Ovary (tissue), 9 donors: ENCODE measurements around the gene SIGLEC11. TPM values are rescaled to one million over a fixed set of nuclear protein-coding genes. Genes with fewer than 3 reads are reported as not detected.
A peak's percentile ranks its signal among the peaks of the same experiment; 100 is the strongest.

Source experiments
- DNase-seq, 5 donors: peaks; one replicate each; pipeline ENCODE4 v3.0.0-alpha.2; 2019 to 2020
- H3K27ac ChIP-seq, 2 donors: fragments of 200-600 bp; one replicate each; pipeline versions ENCODE4 v1.5.1 to v1.8.0; 2019 to 2022
- H3K27me3 ChIP-seq: fragments of 200-600 bp; one replicate; pipeline ENCODE4 v1.8.0; 2022
- H3K36me3 ChIP-seq: fragments of 200-600 bp; sonication (generic); one replicate; pipeline ENCODE4 v1.5.1; 2019
- H3K4me1 ChIP-seq: one replicate; pipeline ENCODE4 v1.8.1; 2013; ENCODE audit warnings: mild to moderate bottlenecking, moderate library complexity; ENCODE audit not compliant: insufficient read depth
- H3K4me3 ChIP-seq: fragments of 200-600 bp; sonication (generic); one replicate; pipeline ENCODE4 v1.5.1; 2017
- H3K9me3 ChIP-seq, 2 donors: fragments of 200-600 bp in 1 of 2; sonication (generic) in 1 of 2; one replicate each; pipeline versions ENCODE4 v1.5.1 to v1.8.1; 2013 to 2019; ENCODE audit warnings: mild to moderate bottlenecking in 1 of 2, moderate library complexity in 1 of 2
- CTCF ChIP-seq, 3 donors: fragments of 450-650 bp in 2 of 3; fragments of 200-600 bp in 1 of 3; IDR thresholded peaks; one replicate each; pipeline versions ENCODE4 v1.5.1 to v1.8.0; 2016 to 2022; ENCODE audit warnings: antibody characterized with exemption in 3 of 3, mild to moderate bottlenecking in 1 of 3
- EP300 ChIP-seq: sonication (generic); formaldehyde crosslinking; IDR thresholded peaks from one replicate; pipeline ENCODE4 v1.6.1; 2017; ENCODE audit warnings: antibody characterized with exemption
- POLR2A ChIP-seq: fragments of 450-650 bp; IDR thresholded peaks from one replicate; pipeline ENCODE4 v1.6.1; 2017; ENCODE audit warnings: antibody characterized with exemption, mild to moderate bottlenecking, moderate library complexity
- whole genome bisulfite sequencing, 3 donors: extraction: QIAGEN DNeasy Blood & Tissue Kit in 1 of 3; methylation state at CpG; one replicate each; pipeline versions ENCODE4 v1.1.5 to v1.1.7; 2013 to 2017; 5-methylcytosine and 5-hydroxymethylcytosine counted together
- intact Hi-C, 4 donors: fragments of 100-400 bp; cut with DNase I; formaldehyde crosslinking; loops; one replicate each; pipeline versions ENCODE4 v1.11.0 to v1.15.1; 2022 to 2023
- polyA plus RNA-seq, 2 donors: library from polyadenylated mRNA; stranded (reverse); fragments of 200-250 nt in 1 of 2; fragments of 350-450 nt in 1 of 2; fragmentation: Illumina TruSeq in 1 of 2; extraction: RNeasy Lipid Tissue Mini Kit (QIAGEN cat#74804) in 1 of 2; gene quantifications; one replicate each; pipeline ENCODE4 v1.2.3, GENCODE V29; 2013 to 2014
- total RNA-seq, 7 donors: library from RNA; depleted of rRNA in 2 of 7; stranded (reverse); fragments of >200 nt in 2 of 7; fragmentation: NEBNext Ultra II Directional in 3 of 7; extraction: Animal tissue kit (Norgen Biotek cat#: 25700) in 3 of 7; gene quantifications; one replicate each; pipeline versions ENCODE4 v1.1.0 to v1.2.4, GENCODE V29; 2016 to 2023
- donor health status: DM: no; HTN: no; CAD: no; lungs with moderate emphysema.
- donor health status: DM: no; HTN: no; CAD: no.
- donor health status: Bipolar disorder and iron deficiency.
- donor health status: DM: yes; HTN: yes; CAD: no.
- donor health status: DM: no; HTN: no; CAD: no.
- donor health status: DM: yes; HTN: yes; CAD: no.

Gene SIGLEC11
- total and polyA plus RNA-seq, 9 donors = 43.3 to 117 (median 77.6) TPM

- WGBS, 3 donors = 40 to 49% (median 44%) methylated on average over 10 of the region's 10 CpGs
- no peaks in the 10 kb centered on the region for H3K9me3 ChIP-seq
- no peak overlapping the region for H3K27ac ChIP-seq
- TF ChIP-seq EP300 = no peak
- TF ChIP-seq CTCF (IDR thresholded peaks at IDR 0.05) = no peak
- no peak for TF ChIP-seq POLR2A
- H3K4me3 ChIP-seq = no peak overlapping the region
- no peaks in the 10 kb centered on the region for H3K27me3 ChIP-seq
- no peaks in the 10 kb centered on the region for H3K36me3 ChIP-seq
- no peak for DNase-seq
- intact Hi-C loops = no loop called here
- H3K4me1 ChIP-seq = peaks cover 9% of the 10 kb centered on the region
These were observed 47.3 kb downstream of the SIGLEC11 start for GRCh38 chr19:49913720-49914119.

GRCh38 chr19:49912965-49913685 is 47.8 kb downstream of the SIGLEC11 start:
- Histone ChIP-seq H3K4me3 (no peak overlapping the region), H3K27ac (peak overlapping the region in 1 of 2 donors; percentile 33), H3K27me3 (no peaks in the 10 kb centered on the region), H3K4me1 (peaks cover 9% of the 10 kb centered on the region), H3K9me3 (no peaks in the 10 kb centered on the region), H3K36me3 (no peaks in the 10 kb centered on the region)
- peak; percentile 50 to 74 (median 55) for DNase-seq
- intact Hi-C loops = no loop called here
- 18 to 47% (median 30%) methylated on average over 21 of the region's 21 CpGs for WGBS, 3 donors
- TF ChIP-seq CTCF (IDR thresholded peaks at IDR 0.05) (peak in 1 of 3 donors; percentile 10), POLR2A (no peak), EP300 (no peak)

- DNase-seq = no peak
- 50 to 58% (median 53%) methylated on average over 9 of the region's 9 CpGs for WGBS, 3 donors
These were observed 49.4 kb downstream of the SIGLEC11 start for GRCh38 chr19:49911381-49912145.

GRCh38 chr19:49910179-49910578 is 50.8 kb downstream of the SIGLEC11 start:
- H3K27ac ChIP-seq = no peak overlapping the region

More at GRCh38 chr19:49911381-49912145, 49.4 kb downstream of the SIGLEC11 start:
- Histone ChIP-seq H3K9me3 (no peaks in the 10 kb centered on the region), H3K27ac (no peak overlapping the region), H3K4me1 (peaks cover 9% of the 10 kb centered on the region), H3K4me3 (no peak overlapping the region), H3K36me3 (no peaks in the 10 kb centered on the region), H3K27me3 (no peaks in the 10 kb centered on the region)
- TF ChIP-seq POLR2A (no peak), EP300 (no peak), CTCF (IDR thresholded peaks at IDR 0.05) (no peak)
- intact Hi-C loops = no loop called here

More at GRCh38 chr19:49910179-49910578, 50.8 kb downstream of the SIGLEC11 start:
- Histone ChIP-seq H3K36me3 (no peaks in the 10 kb centered on the region), H3K9me3 (no peaks in the 10 kb centered on the region), H3K4me3 (no peak overlapping the region), H3K27me3 (no peaks in the 10 kb centered on the region), H3K4me1 (peaks cover 9% of the 10 kb centered on the region)
- intact Hi-C loops = no loop called here
- TF ChIP-seq POLR2A = no peak
- no peak for TF ChIP-seq CTCF (IDR thresholded peaks at IDR 0.05)
- TF ChIP-seq EP300 = no peak
- WGBS, 3 donors = 90 to 96% (median 96%) methylated on average over 5 of the region's 5 CpGs
- DNase-seq = no peak
